Stimulated activated naive B cell treated with anti-CD40 and anti-IgM and Interleukin-4, amounts not matched to agents 10 μg/mL and 1 μg/mL and 100 μg/mL, for 72 hours (primary cell): ENCODE data around the gene ALG9.

Experiments
- ATAC-seq, 2 donors: fragments of 150-1000 bp; cut with Tn5 transposase; replicated peaks; 2 replicates each; pipeline ENCODE4 v1.10.0; 2021; ENCODE audit warnings: moderate library complexity in 1 of 2
- DNase-seq: peaks from one replicate; pipeline ENCODE4 v3.0.0; 2021
- H3K27ac Mint-ChIP-seq: one replicate; pipeline ENCODE4 v1.8.0; 2022; ENCODE audit warnings: mild to moderate bottlenecking, mixed read lengths
- H3K27me3 Mint-ChIP-seq, 2 donors: one replicate each; pipeline ENCODE4 v1.8.0; 2022; ENCODE audit warnings: mixed read lengths in 2 of 2
- H3K36me3 Mint-ChIP-seq, 2 donors: one replicate each; pipeline ENCODE4 v1.8.0; 2022; ENCODE audit warnings: mixed read lengths in 2 of 2, mild to moderate bottlenecking in 1 of 2
- H3K4me1 Mint-ChIP-seq, 2 donors: one replicate each; pipeline ENCODE4 v1.8.0; 2022; ENCODE audit warnings: mixed read lengths in 2 of 2, mild to moderate bottlenecking in 1 of 2
- H3K4me3 Mint-ChIP-seq, 2 donors: one replicate each; pipeline ENCODE4 v1.8.0; 2022; ENCODE audit warnings: mild to moderate bottlenecking in 2 of 2, mixed read lengths in 2 of 2, moderate library complexity in 1 of 2
- H3K9me3 Mint-ChIP-seq, 2 donors: one replicate each; pipeline ENCODE4 v1.8.0; 2022; ENCODE audit warnings: mixed read lengths in 2 of 2, mild to moderate bottlenecking in 1 of 2

ALG9 gene

GRCh38 chr11:111860257-111860656 is 11.1 kb downstream of the ALG9 start:
- Mint-ChIP-seq H3K27me3 (no peaks in the 10 kb centered on the region), H3K4me1 (no peaks in the 10 kb centered on the region), H3K9me3 (no peaks in the 10 kb centered on the region), H3K4me3 (no peak overlapping the region), H3K36me3 (peaks cover 41 to 53% of the 10 kb centered on the region in 2 donors), H3K27ac (no peak overlapping the region)
- DNase-seq = no peak
- no peak for ATAC-seq

DNA sequence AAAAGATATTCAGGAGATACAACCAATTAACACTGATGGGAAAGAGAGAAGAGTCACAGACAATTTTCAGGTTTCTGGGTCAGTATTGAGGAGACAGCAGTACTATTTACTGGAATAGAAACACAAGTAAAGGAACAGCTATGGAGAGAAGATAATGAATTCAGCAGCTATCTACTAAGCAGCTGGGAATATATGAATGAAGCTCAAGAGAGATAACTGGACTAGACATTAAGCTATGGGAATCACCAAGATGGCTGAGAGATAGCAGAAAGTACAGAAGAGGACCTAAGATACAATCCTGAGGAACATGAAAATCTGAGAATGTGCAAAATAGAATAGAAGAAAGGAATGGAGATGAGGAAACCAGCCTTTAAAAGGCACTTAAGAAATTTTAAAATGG is 15.9 kb downstream of the ALG9 start:
- no peaks in the 10 kb centered on the region for H3K27me3 Mint-ChIP-seq
- peaks cover 35 to 48% of the 10 kb centered on the region in 2 donors for H3K36me3 Mint-ChIP-seq
- no peaks in the 10 kb centered on the region for H3K9me3 Mint-ChIP-seq
- H3K4me3 Mint-ChIP-seq = no peak overlapping the region
- no peak for DNase-seq
- no peaks in the 10 kb centered on the region for H3K4me1 Mint-ChIP-seq
- H3K27ac Mint-ChIP-seq = no peak overlapping the region
- no peak for ATAC-seq

GRCh38 chr11:111852103-111852502 is 19.3 kb downstream of the ALG9 start:
- no peaks in the 10 kb centered on the region for H3K27me3 Mint-ChIP-seq
- no peak overlapping the region for H3K4me3 Mint-ChIP-seq
- peaks cover 30 to 46% of the 10 kb centered on the region in 2 donors for H3K36me3 Mint-ChIP-seq
- no peaks in the 10 kb centered on the region for H3K9me3 Mint-ChIP-seq
- no peak for DNase-seq
- H3K4me1 Mint-ChIP-seq = no peaks in the 10 kb centered on the region
- H3K27ac Mint-ChIP-seq = no peak overlapping the region
- ATAC-seq = no peak

GRCh38 chr11:111851636-111852035 is 19.7 kb downstream of the ALG9 start:
- ATAC-seq = no peak
- Mint-ChIP-seq H3K4me1 (no peaks in the 10 kb centered on the region), H3K27me3 (no peaks in the 10 kb centered on the region), H3K36me3 (peaks cover 30 to 46% of the 10 kb centered on the region in 2 donors), H3K27ac (no peak overlapping the region), H3K4me3 (no peak overlapping the region), H3K9me3 (no peaks in the 10 kb centered on the region)
- no peak for DNase-seq

- peaks cover 30 to 49% of the 10 kb centered on the region in 2 donors for H3K36me3 Mint-ChIP-seq
- H3K27me3 Mint-ChIP-seq = no peaks in the 10 kb centered on the region
- DNase-seq (no peak), ATAC-seq (no peak)
- no peaks in the 10 kb centered on the region for H3K4me1 Mint-ChIP-seq
- H3K9me3 Mint-ChIP-seq = no peaks in the 10 kb centered on the region
- no peak overlapping the region for H3K4me3 Mint-ChIP-seq
- H3K27ac Mint-ChIP-seq = no peak overlapping the region
These were observed 20.3 kb downstream of the ALG9 start for GRCh38 chr11:111851067-111851466.

DNA sequence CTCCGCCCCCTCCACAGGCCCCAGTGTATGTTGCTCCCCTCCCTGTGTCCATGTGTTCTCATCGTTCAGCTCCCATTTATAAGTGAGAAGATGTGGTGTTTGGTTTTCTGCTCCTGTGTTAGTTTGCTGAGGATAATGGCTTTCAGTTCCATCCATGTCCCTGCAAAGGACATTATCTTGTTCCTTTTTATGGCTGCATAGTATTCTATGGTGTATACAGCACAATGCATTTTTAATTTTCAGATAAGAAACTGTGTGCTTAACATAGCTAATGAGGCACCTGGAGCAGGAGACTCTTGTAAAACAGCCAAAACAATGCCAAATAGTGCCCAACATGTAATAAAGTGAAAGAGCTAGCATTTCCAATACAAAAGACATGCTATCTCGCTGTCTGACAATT is 21.8 kb downstream of the ALG9 start:
- H3K4me1 Mint-ChIP-seq = no peaks in the 10 kb centered on the region
- ATAC-seq = no peak
- DNase-seq = no peak
- H3K27ac Mint-ChIP-seq = no peak overlapping the region
- no peaks in the 10 kb centered on the region for H3K9me3 Mint-ChIP-seq
- no peak overlapping the region for H3K4me3 Mint-ChIP-seq
- no peaks in the 10 kb centered on the region for H3K27me3 Mint-ChIP-seq
- peaks cover 22 to 46% of the 10 kb centered on the region in 2 donors for H3K36me3 Mint-ChIP-seq

GRCh38 chr11:111846636-111847035 is 24.7 kb downstream of the ALG9 start:
- H3K36me3 Mint-ChIP-seq = peaks cover 19 to 42% of the 10 kb centered on the region in 2 donors
- peak overlapping the region; percentile 80 for H3K27ac Mint-ChIP-seq
- H3K4me1 Mint-ChIP-seq = peaks cover 4 to 13% of the 10 kb centered on the region in 2 donors
- no peak for DNase-seq
- ATAC-seq = no peak
- H3K27me3 Mint-ChIP-seq = no peaks in the 10 kb centered on the region
- H3K9me3 Mint-ChIP-seq = no peaks in the 10 kb centered on the region
- H3K4me3 Mint-ChIP-seq = no peak overlapping the region

GRCh38 chr11:111846063-111846462 is 25.3 kb downstream of the ALG9 start:
- ATAC-seq (no peak), DNase-seq (no peak)
- Mint-ChIP-seq H3K36me3 (peaks cover 19 to 42% of the 10 kb centered on the region in 2 donors), H3K4me3 (no peak overlapping the region), H3K9me3 (no peaks in the 10 kb centered on the region), H3K4me1 (peaks cover 4 to 13% of the 10 kb centered on the region in 2 donors), H3K27ac (no peak overlapping the region), H3K27me3 (no peaks in the 10 kb centered on the region)

DNA sequence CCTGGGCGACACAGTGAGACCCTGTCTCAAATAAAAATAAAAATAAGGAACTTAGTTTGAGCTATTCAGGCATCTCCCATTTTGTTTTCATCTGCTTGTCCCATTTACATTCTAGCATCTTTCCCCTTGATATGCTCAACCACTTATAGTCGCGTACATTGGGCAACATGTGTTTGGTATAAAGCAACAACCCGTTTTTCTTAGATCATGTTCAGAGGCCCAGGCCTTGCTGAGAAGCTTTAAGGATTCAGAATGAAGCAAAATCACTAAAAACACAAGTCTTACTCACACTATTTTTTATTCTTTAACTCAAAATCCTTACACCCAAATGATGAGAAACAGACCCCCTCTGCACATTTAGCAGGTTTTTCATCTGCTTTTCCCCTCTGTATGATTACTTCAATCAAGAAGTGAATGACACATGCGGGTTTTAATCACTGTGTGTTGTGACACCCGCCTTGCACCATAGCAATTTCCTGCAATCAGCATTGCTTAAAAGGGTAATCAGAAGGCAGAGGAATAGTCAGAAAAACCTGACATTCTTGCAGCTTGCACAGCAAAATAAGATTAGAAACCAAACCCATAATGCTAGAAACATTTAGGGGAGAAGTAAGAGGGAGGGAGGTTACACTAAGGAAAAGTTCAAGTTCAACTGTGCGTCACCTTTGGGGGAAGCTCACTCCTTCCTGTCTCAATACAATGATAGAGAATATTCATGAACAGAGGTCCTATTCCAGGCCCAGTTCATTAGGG is 25.9 kb downstream of the ALG9 start:
- DNase-seq (no peak), ATAC-seq (no peak)
- Mint-ChIP-seq H3K4me3 (no peak overlapping the region), H3K27me3 (no peaks in the 10 kb centered on the region), H3K4me1 (peaks cover 4 to 13% of the 10 kb centered on the region in 2 donors), H3K36me3 (peaks cover 20 to 39% of the 10 kb centered on the region in 2 donors), H3K9me3 (no peaks in the 10 kb centered on the region), H3K27ac (no peak overlapping the region)

DNA sequence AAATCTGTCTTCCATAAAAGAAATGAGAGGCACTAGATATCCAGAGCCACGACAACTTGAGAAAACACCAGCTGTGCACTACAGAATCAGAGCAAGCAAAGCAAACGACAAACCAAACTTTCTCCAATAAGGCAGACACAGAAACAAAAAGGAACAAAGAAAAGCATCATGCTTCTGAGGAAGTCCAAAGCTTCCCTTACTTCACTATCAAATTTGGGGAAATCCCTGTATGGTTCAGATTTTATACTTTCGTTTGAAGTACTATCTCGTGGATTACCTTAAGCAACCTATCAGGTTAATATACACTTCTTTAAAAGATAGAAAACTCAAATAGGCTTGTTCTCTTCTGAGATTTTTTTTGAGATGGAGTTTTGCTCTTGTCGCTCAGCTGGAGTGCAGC is 27.7 kb downstream of the ALG9 start:
- H3K27ac Mint-ChIP-seq = peak overlapping the region; percentile 67
- DNase-seq = no peak
- H3K9me3 Mint-ChIP-seq = no peaks in the 10 kb centered on the region
- H3K4me3 Mint-ChIP-seq = no peak overlapping the region
- H3K4me1 Mint-ChIP-seq = peaks cover 4 to 13% of the 10 kb centered on the region in 2 donors
- no peaks in the 10 kb centered on the region for H3K27me3 Mint-ChIP-seq
- peaks cover 13 to 35% of the 10 kb centered on the region in 2 donors for H3K36me3 Mint-ChIP-seq
- peak; percentile 85 to 91 for ATAC-seq

GRCh38 chr11:111841370-111842053 is 29.9 kb downstream of the ALG9 start:
- H3K4me3 Mint-ChIP-seq = no peak overlapping the region
- H3K27me3 Mint-ChIP-seq = no peaks in the 10 kb centered on the region
- ATAC-seq (peak; percentile 88 to 92), DNase-seq (peak; percentile 62)
- peaks cover 4 to 20% of the 10 kb centered on the region in 2 donors for H3K4me1 Mint-ChIP-seq
- H3K36me3 Mint-ChIP-seq = peaks cover 15 to 37% of the 10 kb centered on the region in 2 donors
- no peaks in the 10 kb centered on the region for H3K9me3 Mint-ChIP-seq
- no peak overlapping the region for H3K27ac Mint-ChIP-seq

- DNase-seq (no peak), ATAC-seq (no peak)
- Mint-ChIP-seq H3K9me3 (no peaks in the 10 kb centered on the region), H3K36me3 (peaks cover 17 to 38% of the 10 kb centered on the region in 2 donors), H3K27ac (no peak overlapping the region), H3K4me1 (peaks cover 4 to 20% of the 10 kb centered on the region in 2 donors), H3K4me3 (no peak overlapping the region), H3K27me3 (no peaks in the 10 kb centered on the region)
These were observed 31.2 kb downstream of the ALG9 start for GRCh38 chr11:111840143-111840542.

GRCh38 chr11:111838054-111838453 is 33.3 kb downstream of the ALG9 start:
- DNase-seq (no peak), ATAC-seq (no peak)
- Mint-ChIP-seq H3K4me1 (peaks cover 0 to 8% of the 10 kb centered on the region in 2 donors), H3K4me3 (no peak overlapping the region), H3K27ac (no peak overlapping the region), H3K9me3 (no peaks in the 10 kb centered on the region), H3K36me3 (peaks cover 18 to 35% of the 10 kb centered on the region in 2 donors), H3K27me3 (no peaks in the 10 kb centered on the region)

DNA sequence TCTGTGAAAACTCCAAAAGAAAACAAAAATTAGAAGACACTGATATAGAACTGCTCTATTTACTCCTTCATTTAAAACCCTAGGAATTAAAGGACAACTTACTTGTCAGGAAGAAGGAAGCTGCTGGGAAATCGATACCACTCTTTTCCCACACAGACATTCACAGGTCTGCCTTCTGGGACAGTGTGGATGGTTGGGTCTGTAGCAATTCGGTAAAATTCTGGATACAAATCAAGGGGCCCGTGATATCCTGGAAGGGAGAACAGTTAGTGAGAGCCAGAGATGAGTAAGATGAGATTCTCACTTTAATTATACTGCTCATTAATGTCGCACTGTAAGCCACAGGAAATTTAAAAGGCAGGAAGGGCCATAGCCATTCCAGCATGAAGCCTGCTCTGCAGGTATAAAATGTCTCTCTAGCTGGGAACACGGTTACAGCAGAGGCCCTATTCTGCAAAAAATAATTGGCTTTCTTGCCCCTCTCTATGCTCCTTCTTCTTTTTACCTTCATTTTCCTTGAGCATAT is 34.0 kb downstream of the ALG9 start:
- Mint-ChIP-seq H3K4me3 (no peak overlapping the region), H3K27me3 (no peaks in the 10 kb centered on the region), H3K9me3 (no peaks in the 10 kb centered on the region), H3K4me1 (peaks cover 0 to 8% of the 10 kb centered on the region in 2 donors), H3K27ac (no peak overlapping the region), H3K36me3 (peaks cover 18 to 35% of the 10 kb centered on the region in 2 donors)
- no peak for DNase-seq
- ATAC-seq = no peak

DNA sequence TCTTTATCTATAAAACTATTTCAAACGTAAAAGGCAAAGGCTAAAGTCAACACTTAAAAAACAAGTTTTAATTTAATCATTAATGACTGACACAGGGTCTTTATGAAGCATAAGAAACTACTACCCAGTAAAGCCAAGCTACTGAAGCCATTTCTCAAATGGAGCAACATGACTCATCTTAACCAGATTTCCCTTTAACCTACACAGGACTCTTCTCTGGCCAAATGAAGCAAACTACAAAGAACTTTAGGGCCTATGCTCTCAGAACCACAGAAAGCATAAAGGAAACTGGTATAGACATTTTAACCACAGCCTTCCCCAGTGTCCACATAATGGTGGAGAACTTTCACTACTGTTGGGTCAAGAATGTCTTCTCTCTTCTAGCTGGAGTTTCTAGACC is 34.7 kb downstream of the ALG9 start:
- Mint-ChIP-seq H3K36me3 (peaks cover 18 to 35% of the 10 kb centered on the region in 2 donors), H3K4me1 (peaks cover 0 to 8% of the 10 kb centered on the region in 2 donors), H3K27me3 (no peaks in the 10 kb centered on the region), H3K9me3 (no peaks in the 10 kb centered on the region), H3K27ac (no peak overlapping the region), H3K4me3 (no peak overlapping the region)
- ATAC-seq (peak; percentile 25 to 31), DNase-seq (no peak)
